Measurements from ENCODE around the gene CRIM1. TPM values are rescaled to one million over a fixed set of nuclear protein-coding genes. Genes with fewer than 3 reads are reported as not detected.
A peak's percentile ranks its signal among the peaks of the same experiment; 100 is the strongest.

CRIM1 gene
- total RNA-seq, 1 donor from 2014 or later, result 30.3 TPM

DNA sequence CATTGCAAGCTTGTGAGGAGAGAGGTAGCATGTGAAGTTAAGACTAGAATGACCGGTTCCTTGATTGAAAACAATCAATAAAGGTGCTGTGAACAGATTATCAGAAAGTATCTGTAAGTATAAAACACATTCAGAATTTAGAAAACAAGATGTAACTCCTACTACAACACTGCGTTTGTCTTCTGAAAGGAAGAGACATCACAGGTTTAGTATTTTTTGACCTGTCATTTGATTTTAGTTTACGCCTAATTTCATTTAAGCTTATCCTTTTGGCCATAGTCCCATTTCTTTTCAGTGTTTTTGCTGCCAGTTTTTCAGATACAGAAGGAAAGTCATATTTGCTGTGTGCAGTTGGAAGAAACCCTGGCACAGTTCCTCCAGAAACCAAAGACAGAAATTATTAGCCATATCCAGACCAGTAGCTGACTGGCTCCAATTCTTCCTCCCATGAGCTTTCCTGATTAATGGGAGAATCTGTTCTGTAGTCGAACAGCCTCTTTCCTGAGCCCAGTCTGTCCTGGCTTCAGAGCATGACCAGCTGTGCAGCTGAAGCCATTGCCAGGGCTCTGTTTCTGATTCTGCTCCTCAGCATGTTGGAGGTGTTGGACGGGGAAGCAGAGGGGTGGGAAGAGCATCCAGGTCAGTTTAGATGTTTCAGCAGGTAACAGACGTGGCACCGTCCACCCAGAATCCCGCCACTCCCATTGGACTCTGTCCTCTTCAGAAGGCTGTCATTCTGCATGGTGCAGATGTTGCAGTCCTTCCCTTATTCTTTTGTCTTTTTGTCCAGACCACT is 61.0 kb downstream of the CRIM1 start:
- no peaks in the 10 kb centered on the region for H3K27me3 Mint-ChIP-seq
- TF ChIP-seq, protein P1, sequence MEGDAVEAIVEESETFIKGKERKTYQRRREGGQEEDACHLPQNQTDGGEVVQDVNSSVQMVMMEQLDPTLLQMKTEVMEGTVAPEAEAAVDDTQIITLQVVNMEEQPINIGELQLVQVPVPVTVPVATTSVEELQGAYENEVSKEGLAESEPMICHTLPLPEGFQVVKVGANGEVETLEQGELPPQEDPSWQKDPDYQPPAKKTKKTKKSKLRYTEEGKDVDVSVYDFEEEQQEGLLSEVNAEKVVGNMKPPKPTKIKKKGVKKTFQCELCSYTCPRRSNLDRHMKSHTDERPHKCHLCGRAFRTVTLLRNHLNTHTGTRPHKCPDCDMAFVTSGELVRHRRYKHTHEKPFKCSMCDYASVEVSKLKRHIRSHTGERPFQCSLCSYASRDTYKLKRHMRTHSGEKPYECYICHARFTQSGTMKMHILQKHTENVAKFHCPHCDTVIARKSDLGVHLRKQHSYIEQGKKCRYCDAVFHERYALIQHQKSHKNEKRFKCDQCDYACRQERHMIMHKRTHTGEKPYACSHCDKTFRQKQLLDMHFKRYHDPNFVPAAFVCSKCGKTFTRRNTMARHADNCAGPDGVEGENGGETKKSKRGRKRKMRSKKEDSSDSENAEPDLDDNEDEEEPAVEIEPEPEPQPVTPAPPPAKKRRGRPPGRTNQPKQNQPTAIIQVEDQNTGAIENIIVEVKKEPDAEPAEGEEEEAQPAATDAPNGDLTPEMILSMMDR (conservative IDR thresholded peaks at IDR 0.05), result no peak
- H3K36me3 Mint-ChIP-seq, result peaks cover 4% of the 10 kb centered on the region
- H3K4me3 Mint-ChIP-seq, result no peak overlapping the region
- H3K9me3 Mint-ChIP-seq, result peaks cover 4% of the 10 kb centered on the region
- DNase-seq (ENCODE audit: extremely low spot score, unreplicated experiment), result no peak
- peaks cover 43% of the 10 kb centered on the region for H3K4me1 Mint-ChIP-seq (ENCODE audit: unreplicated experiment)
- peak overlapping the region; percentile 29 for H3K27ac Mint-ChIP-seq

DNA sequence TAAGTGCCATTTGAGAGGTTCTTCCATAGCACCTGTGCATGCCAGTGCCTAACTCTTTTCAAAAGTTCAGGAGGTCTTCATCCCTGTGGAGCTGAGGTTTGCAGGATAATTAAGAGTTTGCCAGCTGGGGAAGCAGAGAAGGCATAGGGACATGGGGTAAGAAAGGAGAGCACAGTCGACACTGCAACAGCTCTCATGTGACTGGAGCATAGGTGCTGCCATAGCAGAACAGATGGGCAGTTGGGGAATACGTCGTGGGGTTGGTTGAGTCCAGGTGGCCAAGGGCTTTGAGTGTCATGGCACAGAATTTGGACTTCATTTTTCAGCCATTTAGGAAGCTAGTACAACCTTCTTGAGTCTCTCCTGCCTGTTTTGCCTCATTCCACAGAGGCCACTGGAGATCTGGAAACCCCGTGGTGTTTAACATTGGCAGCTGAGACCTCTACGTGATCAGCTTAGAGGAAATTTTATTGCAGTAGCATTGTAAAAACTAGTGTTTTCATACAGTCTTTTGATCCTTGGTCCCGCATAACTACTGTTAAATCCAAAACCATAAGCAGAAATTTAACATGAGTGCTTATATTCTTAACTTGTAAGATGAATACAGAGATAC is 65.1 kb downstream of the CRIM1 start:
- H3K4me1 Mint-ChIP-seq (ENCODE audit: unreplicated experiment), result peaks cover 24% of the 10 kb centered on the region
- H3K4me3 Mint-ChIP-seq, result no peak overlapping the region
- DNase-seq (ENCODE audit: extremely low spot score, unreplicated experiment), result no peak
- no peak overlapping the region for H3K27ac Mint-ChIP-seq
- TF ChIP-seq, protein P1 (conservative IDR thresholded peaks at IDR 0.05), result no peak
- H3K9me3 Mint-ChIP-seq, result no peaks in the 10 kb centered on the region
- H3K36me3 Mint-ChIP-seq, result peaks cover 11% of the 10 kb centered on the region
- no peaks in the 10 kb centered on the region for H3K27me3 Mint-ChIP-seq

DNA sequence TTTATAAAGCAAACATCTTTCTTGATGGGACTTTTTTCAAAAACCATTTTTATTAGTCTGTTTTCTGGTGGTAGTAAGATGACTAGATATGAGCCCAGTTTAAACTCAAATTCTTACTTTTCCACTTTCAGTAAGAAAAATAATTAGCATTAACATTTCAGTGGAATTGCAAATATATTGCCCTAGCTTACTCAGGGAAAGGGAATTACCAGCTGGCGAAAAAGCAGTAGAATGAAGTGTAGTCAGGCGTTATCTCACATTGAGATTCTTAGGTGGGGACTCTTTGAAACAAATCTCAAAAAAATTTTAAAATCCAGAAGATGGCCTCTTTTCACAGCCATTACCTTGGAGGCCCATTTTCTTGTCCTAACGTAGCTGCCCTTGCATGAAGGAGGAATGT is 65.8 kb downstream of the CRIM1 start:
- peaks cover 11% of the 10 kb centered on the region for H3K36me3 Mint-ChIP-seq
- no peak for DNase-seq (ENCODE audit: extremely low spot score, unreplicated experiment)
- H3K4me1 Mint-ChIP-seq (ENCODE audit: unreplicated experiment), result peaks cover 23% of the 10 kb centered on the region
- H3K9me3 Mint-ChIP-seq, result no peaks in the 10 kb centered on the region
- no peak overlapping the region for H3K4me3 Mint-ChIP-seq
- no peak overlapping the region for H3K27ac Mint-ChIP-seq
- TF ChIP-seq, protein P1 (conservative IDR thresholded peaks at IDR 0.05), result no peak
- no peaks in the 10 kb centered on the region for H3K27me3 Mint-ChIP-seq

DNA sequence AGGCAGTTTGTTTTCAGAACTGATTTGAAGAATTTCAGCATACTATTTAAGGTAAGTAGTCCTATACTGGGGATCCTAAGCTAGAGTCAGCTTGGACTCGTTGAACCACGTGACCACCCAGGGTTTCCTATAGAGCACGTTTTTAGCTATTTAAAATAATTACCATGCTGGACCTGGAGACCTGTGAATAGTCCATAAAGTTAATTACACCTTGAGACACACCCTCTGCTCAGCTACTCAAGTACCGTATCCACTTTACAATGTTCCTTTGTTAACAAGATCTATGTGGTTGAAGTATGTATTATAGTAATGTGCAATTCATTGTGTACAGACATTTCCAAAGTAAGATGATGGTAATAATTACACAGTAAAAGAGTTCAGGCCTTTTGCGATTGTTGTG is 67.6 kb downstream of the CRIM1 start:
- Mint-ChIP-seq H3K36me3 (peaks cover 11% of the 10 kb centered on the region), H3K4me1 (ENCODE audit: unreplicated experiment) (peaks cover 7% of the 10 kb centered on the region), H3K27me3 (no peaks in the 10 kb centered on the region), H3K4me3 (no peak overlapping the region), H3K27ac (no peak overlapping the region), H3K9me3 (no peaks in the 10 kb centered on the region)
- no peak for DNase-seq (ENCODE audit: extremely low spot score, unreplicated experiment)
- TF ChIP-seq, protein P1 (conservative IDR thresholded peaks at IDR 0.05), result no peak

DNA sequence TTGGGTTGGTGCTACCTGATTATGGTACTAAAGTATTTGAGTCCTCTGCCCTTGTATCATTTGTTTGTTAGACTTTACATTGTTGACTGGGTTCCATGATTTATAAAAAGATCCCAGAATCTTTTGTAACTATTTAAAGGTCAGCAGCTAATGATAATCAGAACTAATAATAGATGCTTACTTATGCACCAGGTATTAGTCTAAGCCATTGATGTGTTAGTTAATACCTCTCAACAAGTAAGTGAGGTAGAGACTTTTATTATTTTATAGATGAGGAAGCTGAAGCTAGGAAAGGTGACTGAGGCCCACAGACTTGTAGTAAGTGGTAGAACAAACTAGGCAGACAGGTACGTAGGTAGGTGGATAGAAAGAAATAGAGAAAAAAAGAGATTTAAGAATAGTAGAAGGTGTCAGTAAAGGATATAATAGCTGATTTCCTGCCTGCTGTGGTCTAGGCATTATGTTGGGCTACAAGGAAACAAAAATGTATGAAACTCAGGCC is 68.1 kb downstream of the CRIM1 start:
- H3K27me3 Mint-ChIP-seq, result no peaks in the 10 kb centered on the region
- DNase-seq (ENCODE audit: extremely low spot score, unreplicated experiment), result no peak
- H3K27ac Mint-ChIP-seq, result no peak overlapping the region
- H3K36me3 Mint-ChIP-seq, result peaks cover 11% of the 10 kb centered on the region
- H3K4me3 Mint-ChIP-seq, result no peak overlapping the region
- TF ChIP-seq, protein P1 (conservative IDR thresholded peaks at IDR 0.05), result no peak
- H3K4me1 Mint-ChIP-seq (ENCODE audit: unreplicated experiment), result peaks cover 7% of the 10 kb centered on the region
- H3K9me3 Mint-ChIP-seq, result no peaks in the 10 kb centered on the region

Data from type B pancreatic cell (in vitro differentiated cells).